ENCODE results near the gene LMO7. TPM values are rescaled to one million over a fixed set of nuclear protein-coding genes. Genes with fewer than 3 reads are reported as not detected.

Gene LMO7
- total RNA-seq, 4 donors from 2014 or later, result 7.3 to 11.9 (median 8.9) TPM

- no peak for TF ChIP-seq CTCF (IDR thresholded peaks at IDR 0.05; ENCODE audit: low read depth)
These were observed 151.3 kb downstream of the LMO7 start for GRCh38 chr13:75787249-75787928.

GRCh38 chr13:75788481-75788981, 152.4 kb downstream of the LMO7 start:
- no peak for TF ChIP-seq CTCF (IDR thresholded peaks at IDR 0.05; ENCODE audit: low read depth)

- TF ChIP-seq CTCF (IDR thresholded peaks at IDR 0.05; ENCODE audit: low read depth), result no peak
These were observed 153.5 kb downstream of the LMO7 start for GRCh38 chr13:75789451-75790197.

- no peak for TF ChIP-seq CTCF (IDR thresholded peaks at IDR 0.05; ENCODE audit: low read depth)
These were observed 154.3 kb downstream of the LMO7 start for GRCh38 chr13:75790198-75790970.

GRCh38 chr13:75792526-75793187, 156.5 kb downstream of the LMO7 start:
- TF ChIP-seq CTCF (IDR thresholded peaks at IDR 0.05; ENCODE audit: low read depth), result no peak

GRCh38 chr13:75794663-75795062, 158.5 kb downstream of the LMO7 start:
- no peak for TF ChIP-seq CTCF (IDR thresholded peaks at IDR 0.05; ENCODE audit: low read depth)
